HL-60 (cell line): ENCODE results near the gene MACROD2.

ENCODE experiments used
- DNase-seq, 2 experiments: peaks; one replicate each; pipeline ENCODE4 v3.0.0-alpha.2; 2010 to 2020; ENCODE audit warnings: low read depth in 1 of 2, low spot score in 1 of 2
- H3K27ac ChIP-seq: fragments of 250-450 bp; sonication (Bioruptor Pico); replicated peaks from 2 replicates; pipeline ENCODE4 v1.5.1; 2020; ENCODE audit warnings: mild to moderate bottlenecking, moderate library complexity
- H3K27me3 ChIP-seq: fragments of 250-450 bp; sonication (Bioruptor Pico); 2 replicates; pipeline ENCODE4 v1.5.1; 2021; ENCODE audit warnings: mild to moderate bottlenecking, moderate library complexity; ENCODE audit not compliant: insufficient read depth, poor library complexity, severe bottlenecking
- H3K4me3 ChIP-seq: replicated peaks from 2 replicates; pipeline ENCODE4 v1.5.1; 2011; ENCODE audit warnings: mild to moderate bottlenecking, control low read depth, low read length; ENCODE audit not compliant: insufficient read depth
- CTCF ChIP-seq: IDR thresholded peaks from one replicate; pipeline ENCODE4 v1.5.1; 2011; ENCODE audit warnings: low read length, control low read depth, inconsistent platforms; ENCODE audit not compliant: insufficient read depth
- GABPA ChIP-seq: IDR thresholded peaks from 2 replicates; pipeline ENCODE4 v1.6.1; 2012; ENCODE audit warnings: low read depth
- POLR2AphosphoS5 ChIP-seq: IDR thresholded peaks from 2 replicates; pipeline ENCODE4 v1.6.1; 2012; ENCODE audit warnings: low read depth
- REST ChIP-seq: IDR thresholded peaks from 2 replicates; pipeline ENCODE4 v1.6.1; 2012; ENCODE audit warnings: low read depth; ENCODE audit not compliant: insufficient replicate concordance
- SPI1 ChIP-seq: IDR thresholded peaks from 2 replicates; pipeline ENCODE4 v1.6.1; 2012; ENCODE audit warnings: low read depth, mild to moderate bottlenecking, borderline replicate concordance

Gene MACROD2

GRCh38 chr20:15267935-15268334, 1272.6 kb downstream of the MACROD2 start:
- no peak for TF ChIP-seq CTCF
- TF ChIP-seq GABPA = no peak
- no peak for TF ChIP-seq REST
- no peak for TF ChIP-seq SPI1
- no peak for TF ChIP-seq POLR2AphosphoS5
- Histone ChIP-seq H3K27ac (no peak overlapping the region), H3K4me3 (no peak overlapping the region), H3K27me3 (no peaks in the 10 kb centered on the region)
- DNase-seq = no peak

GRCh38 chr20:15278041-15278440, 1282.7 kb downstream of the MACROD2 start:
- H3K27me3 ChIP-seq = no peaks in the 10 kb centered on the region
- no peak overlapping the region for H3K27ac ChIP-seq
- no peak for DNase-seq
- TF ChIP-seq GABPA (no peak), SPI1 (no peak)
- H3K4me3 ChIP-seq = no peak overlapping the region

- DNase-seq = no peak
Measured at GRCh38 chr20:15287329-15287728, 1292.0 kb downstream of the MACROD2 start.

More at GRCh38 chr20:15287329-15287728, 1292.0 kb downstream of the MACROD2 start:
- TF ChIP-seq CTCF (no peak), GABPA (no peak), POLR2AphosphoS5 (no peak), REST (no peak), SPI1 (no peak)
- Histone ChIP-seq H3K27me3 (peaks cover 2% of the 10 kb centered on the region), H3K4me3 (no peak overlapping the region), H3K27ac (no peak overlapping the region)
